Transverse colon (tissue), 3 donors: Measurements from ENCODE around the gene RUFY2.

Source experiments
- EP300 ChIP-seq: sonication (generic); formaldehyde crosslinking; IDR thresholded peaks from one replicate; pipeline ENCODE4 v1.6.1; 2017; ENCODE audit warnings: antibody characterized with exemption, low read depth
- POLR2A ChIP-seq: fragments of 450-650 bp; IDR thresholded peaks from one replicate; pipeline ENCODE4 v1.6.1; 2016; ENCODE audit warnings: antibody characterized with exemption, mild to moderate bottlenecking, moderate library complexity
- POLR2AphosphoS5 ChIP-seq, 3 donors: sonication (generic); formaldehyde crosslinking; IDR thresholded peaks; one replicate each; pipeline ENCODE4 v1.6.1; 2016; ENCODE audit warnings: antibody characterized with exemption in 3 of 3

GRCh38 chr10:68336754-68337351 lies 70.2 kb downstream of the RUFY2 start:
- no peak for TF ChIP-seq POLR2AphosphoS5 (IDR thresholded peaks at IDR 0.05)
- no peak for TF ChIP-seq POLR2A
- no peak for TF ChIP-seq EP300
